Activated T-helper 17 cell treated with anti-CD3 and anti-CD28 coated beads, Interleukin-2, amount 50 U/mL, for 72 hours (primary cell): Measurements from ENCODE around the gene ZNF292. TPM values are rescaled to one million over a fixed set of nuclear protein-coding genes. Genes with fewer than 3 reads are reported as not detected.
"Not testable (repeated sequence)": the region's sequence is repeated elsewhere in the genome, so short reads cannot be mapped to it uniquely, and the experiment has no call there.

ENCODE experiments used
- ATAC-seq: fragments of 150-1000 bp; cut with Tn5 transposase; replicated peaks from 2 replicates; pipeline ENCODE4 v1.10.0; 2021; ENCODE audit warnings: mild to moderate bottlenecking, moderate library complexity
- H3K27ac Mint-ChIP-seq: one replicate; pipeline ENCODE4 v1.8.0; 2022; ENCODE audit warnings: mixed read lengths
- H3K27me3 Mint-ChIP-seq: one replicate; pipeline ENCODE4 v1.8.0; 2022; ENCODE audit warnings: mixed read lengths
- H3K36me3 Mint-ChIP-seq: one replicate; pipeline ENCODE4 v1.8.0; 2022; ENCODE audit warnings: low read depth, mild to moderate bottlenecking, mixed read lengths
- H3K4me1 Mint-ChIP-seq: one replicate; pipeline ENCODE4 v1.8.0; 2022; ENCODE audit warnings: mixed read lengths
- H3K4me3 Mint-ChIP-seq: one replicate; pipeline ENCODE4 v1.8.0; 2022; ENCODE audit warnings: mild to moderate bottlenecking, mixed read lengths
- H3K9me3 Mint-ChIP-seq: one replicate; pipeline ENCODE4 v1.8.0; 2022; ENCODE audit warnings: mixed read lengths
- total RNA-seq, 2 donors: library from RNA; stranded (reverse); gene quantifications; one replicate each; pipeline ENCODE4 v1.2.3, GENCODE V29; 2022

The ZNF292 gene
- total RNA-seq, 2 donors from 2014 or later: 77.2 to 209 TPM

DNA sequence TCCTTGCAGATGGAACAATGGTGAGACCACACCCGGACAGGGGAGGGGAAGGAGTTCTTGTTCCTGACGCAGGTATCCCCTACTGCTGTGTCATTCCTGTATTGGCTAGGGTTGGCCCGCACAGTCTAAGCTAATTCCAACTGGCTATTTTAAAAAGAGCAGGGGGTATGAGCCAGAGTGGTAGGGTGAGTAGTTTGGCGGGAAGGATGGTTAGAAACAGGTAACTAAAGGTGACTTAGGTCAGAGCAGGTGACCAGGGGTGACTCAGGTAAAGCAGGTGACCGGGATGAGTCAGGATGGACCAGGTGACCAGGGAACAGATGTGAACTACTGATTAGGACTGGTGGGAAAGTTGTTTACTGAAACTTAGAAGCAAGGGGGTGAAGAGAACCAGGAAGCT lies 58.0 kb downstream of the ZNF292 start:
- peak overlapping the region; percentile 65 for H3K27ac Mint-ChIP-seq
- no peaks in the 10 kb centered on the region for H3K27me3 Mint-ChIP-seq
- H3K9me3 Mint-ChIP-seq: no peaks in the 10 kb centered on the region
- H3K4me1 Mint-ChIP-seq: peaks cover 36% of the 10 kb centered on the region
- peak overlapping the region; percentile 1 for H3K4me3 Mint-ChIP-seq
- ATAC-seq: no peak
- H3K36me3 Mint-ChIP-seq: peaks cover 95% of the 10 kb centered on the region

DNA sequence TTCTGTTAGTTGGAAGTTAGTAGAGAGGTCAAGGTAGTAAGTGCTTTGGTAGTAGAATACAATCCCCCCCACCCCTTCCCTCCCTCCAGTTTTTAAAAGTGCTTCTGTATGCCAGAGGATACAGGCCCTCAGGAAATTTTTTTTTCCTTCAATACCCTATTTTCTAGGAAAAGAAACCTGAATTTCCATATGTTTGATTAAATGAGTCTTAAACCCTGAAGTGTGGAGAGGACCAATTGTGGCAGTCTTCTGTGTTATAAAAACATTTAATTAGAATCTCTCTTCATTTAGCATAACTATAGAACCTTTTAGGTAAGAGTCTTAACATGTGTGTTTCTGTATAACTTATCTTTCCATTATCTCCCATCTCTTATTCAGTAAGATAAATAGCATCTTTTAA lies 59.5 kb downstream of the ZNF292 start:
- Mint-ChIP-seq H3K36me3 (peaks cover 95% of the 10 kb centered on the region), H3K27me3 (no peaks in the 10 kb centered on the region), H3K4me1 (peaks cover 28% of the 10 kb centered on the region), H3K9me3 (no peaks in the 10 kb centered on the region), H3K4me3 (no peak overlapping the region), H3K27ac (no peak overlapping the region)
- no peak for ATAC-seq

DNA sequence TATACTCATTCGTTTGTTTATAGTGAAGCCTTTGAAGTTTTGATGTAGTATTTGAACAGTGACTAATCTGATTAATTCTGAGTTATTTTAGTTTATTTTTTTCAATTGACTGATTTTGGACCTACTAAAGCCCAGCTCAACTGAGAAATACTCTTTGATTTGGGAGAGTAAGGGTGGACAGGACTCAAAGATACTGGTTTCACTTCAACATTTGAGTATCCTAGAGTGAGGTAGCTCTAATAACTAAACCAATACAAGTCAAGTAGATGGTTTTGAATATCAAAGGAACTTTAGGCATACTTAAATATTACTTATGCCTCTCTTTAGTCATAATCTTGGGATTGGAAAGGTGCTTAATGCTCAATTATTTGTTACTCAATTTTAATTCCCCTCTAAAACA lies 65.6 kb downstream of the ZNF292 start:
- no peak for ATAC-seq
- H3K27me3 Mint-ChIP-seq: no peaks in the 10 kb centered on the region
- H3K27ac Mint-ChIP-seq: no peak overlapping the region
- H3K4me3 Mint-ChIP-seq: no peak overlapping the region
- no peaks in the 10 kb centered on the region for H3K9me3 Mint-ChIP-seq
- H3K4me1 Mint-ChIP-seq: peaks cover 17% of the 10 kb centered on the region
- H3K36me3 Mint-ChIP-seq: peaks cover 100% of the 10 kb centered on the region

DNA sequence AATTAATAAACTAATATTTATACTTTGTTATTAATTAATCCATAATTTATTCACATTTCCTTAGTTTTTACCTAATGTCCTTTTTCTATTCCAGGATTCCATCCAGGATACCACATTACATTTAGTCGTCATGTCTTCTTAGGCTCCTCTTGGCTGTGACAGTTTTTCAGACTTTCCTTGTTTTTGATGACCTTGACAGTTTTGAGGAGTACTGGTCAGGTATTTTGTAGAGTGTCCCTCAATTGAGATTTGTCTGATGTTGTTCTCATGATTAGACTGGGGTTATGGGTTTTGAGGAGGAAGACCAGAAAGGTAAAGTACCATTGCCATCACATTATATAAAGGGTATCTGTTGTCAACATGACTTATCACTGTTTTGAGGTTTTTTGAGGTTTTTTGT lies 67.3 kb downstream of the ZNF292 start:
- Mint-ChIP-seq H3K9me3 (no peaks in the 10 kb centered on the region), H3K36me3 (peaks cover 94% of the 10 kb centered on the region), H3K27ac (no peak overlapping the region), H3K4me1 (peaks cover 17% of the 10 kb centered on the region), H3K27me3 (no peaks in the 10 kb centered on the region), H3K4me3 (no peak overlapping the region)
- ATAC-seq: no peak

DNA sequence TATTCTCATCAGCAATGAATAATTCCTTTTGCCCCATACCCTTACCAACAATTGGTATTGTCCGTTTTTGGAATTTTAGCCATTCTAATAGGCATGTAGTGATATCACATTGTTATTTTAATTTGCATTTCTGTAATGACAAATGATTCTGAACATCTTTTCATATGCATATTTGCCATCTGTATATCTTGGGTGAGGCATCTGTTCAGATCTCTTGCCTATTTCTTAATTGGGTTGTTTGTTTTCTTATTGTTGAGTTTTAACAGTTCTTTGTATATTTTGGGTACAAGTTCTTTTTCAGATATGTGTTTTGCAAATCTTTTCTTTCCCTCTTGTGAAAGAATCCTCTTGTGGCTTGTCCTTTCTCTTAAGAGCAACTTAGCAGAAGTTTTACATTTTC lies 69.6 kb downstream of the ZNF292 start:
- no peak overlapping the region for H3K27ac Mint-ChIP-seq
- H3K36me3 Mint-ChIP-seq: peaks cover 94% of the 10 kb centered on the region
- no peak for ATAC-seq

DNA sequence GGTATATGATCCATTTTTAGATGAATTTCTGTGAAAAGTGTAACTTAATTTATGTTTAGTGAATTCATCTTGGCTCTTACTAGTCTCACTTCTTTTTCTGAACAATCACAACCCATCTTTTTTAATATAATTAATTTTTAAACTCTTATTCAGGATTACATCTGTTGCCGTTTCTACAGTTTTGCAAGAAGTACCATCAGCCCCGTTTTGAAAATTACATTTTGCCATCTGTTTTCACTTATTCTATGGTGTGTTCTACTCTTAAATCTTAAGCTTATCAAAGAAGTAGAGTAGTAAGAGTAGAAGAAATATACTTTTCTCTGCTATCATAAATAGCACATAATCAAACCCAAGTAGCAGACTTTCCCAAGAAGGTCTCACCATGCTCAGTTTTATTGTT lies 70.1 kb downstream of the ZNF292 start:
- H3K27me3 Mint-ChIP-seq: no peaks in the 10 kb centered on the region
- peaks cover 94% of the 10 kb centered on the region for H3K36me3 Mint-ChIP-seq
- H3K9me3 Mint-ChIP-seq: no peaks in the 10 kb centered on the region
- ATAC-seq: no peak
- no peak overlapping the region for H3K27ac Mint-ChIP-seq
- no peak overlapping the region for H3K4me3 Mint-ChIP-seq
- peaks cover 22% of the 10 kb centered on the region for H3K4me1 Mint-ChIP-seq

More for the DNA sequence above, 69.6 kb downstream of the ZNF292 start:
- H3K4me3 Mint-ChIP-seq: no peak overlapping the region
- H3K9me3 Mint-ChIP-seq: no peaks in the 10 kb centered on the region
- no peaks in the 10 kb centered on the region for H3K27me3 Mint-ChIP-seq
- H3K4me1 Mint-ChIP-seq: peaks cover 21% of the 10 kb centered on the region

DNA sequence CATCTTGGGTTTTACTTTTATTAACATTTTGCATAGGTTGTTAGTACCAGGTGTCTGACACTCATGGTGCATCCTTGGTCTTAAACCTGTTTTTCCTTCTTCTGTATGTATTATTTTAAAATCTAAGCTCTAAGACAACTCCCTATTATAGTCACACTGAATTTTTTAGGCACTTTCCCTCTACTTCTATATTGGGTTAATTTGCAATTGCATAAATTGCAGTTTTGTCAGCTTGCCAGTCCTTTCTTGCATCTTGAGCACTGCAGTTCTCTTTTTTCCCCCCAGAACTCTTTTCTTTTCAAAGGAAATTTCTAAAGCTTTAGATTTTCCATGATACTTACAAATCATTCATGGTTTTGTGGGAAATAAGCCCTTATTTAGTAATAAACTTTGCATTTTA lies 70.6 kb downstream of the ZNF292 start:
- ATAC-seq: no peak
- Mint-ChIP-seq H3K4me3 (no peak overlapping the region), H3K27me3 (no peaks in the 10 kb centered on the region), H3K4me1 (peaks cover 22% of the 10 kb centered on the region), H3K9me3 (no peaks in the 10 kb centered on the region), H3K27ac (no peak overlapping the region), H3K36me3 (peaks cover 94% of the 10 kb centered on the region)

DNA sequence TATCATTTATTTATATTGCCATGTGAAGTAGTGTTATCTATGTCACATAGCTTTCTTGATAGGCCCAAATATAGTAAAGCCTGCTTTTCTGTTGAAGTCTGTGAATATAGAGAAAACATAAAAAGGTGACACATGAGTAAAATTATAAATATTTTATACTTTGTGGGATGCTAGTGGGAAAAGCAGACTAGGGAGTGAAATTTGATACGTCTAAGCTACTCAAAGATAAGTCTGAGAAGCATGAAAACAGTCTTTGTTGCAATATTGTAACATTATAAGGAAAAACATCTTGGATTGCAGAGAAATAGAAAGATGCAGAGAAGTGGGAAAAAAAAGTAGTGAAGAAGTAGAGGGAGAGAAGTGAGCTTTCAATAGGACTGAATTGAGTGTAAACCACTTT lies 75.4 kb downstream of the ZNF292 start:
- Mint-ChIP-seq H3K27me3 (no peaks in the 10 kb centered on the region), H3K27ac (no peak overlapping the region), H3K36me3 (peaks cover 91% of the 10 kb centered on the region), H3K4me1 (peaks cover 6% of the 10 kb centered on the region), H3K9me3 (no peaks in the 10 kb centered on the region), H3K4me3 (no peak overlapping the region)
- ATAC-seq: no peak

DNA sequence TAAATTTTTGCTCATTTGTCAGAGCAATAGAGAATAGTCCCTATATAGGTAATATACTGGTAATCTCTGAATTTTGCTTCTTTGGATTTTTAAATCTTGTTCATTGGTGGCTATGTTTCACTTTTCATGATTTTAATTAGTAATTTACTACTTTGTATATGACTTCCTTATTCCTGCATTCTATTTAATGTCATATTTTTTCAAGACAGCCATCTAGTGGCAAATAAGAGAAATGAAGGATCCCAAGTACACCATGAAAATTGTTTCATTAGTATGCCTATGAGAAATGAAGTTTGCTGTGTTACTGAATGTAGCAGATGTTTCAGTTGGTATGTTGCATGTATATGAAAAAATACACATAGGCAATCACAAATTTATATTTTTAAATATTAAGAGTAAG lies 82.4 kb downstream of the ZNF292 start:
- no peak overlapping the region for H3K4me3 Mint-ChIP-seq
- peak; percentile 52 for ATAC-seq
- H3K4me1 Mint-ChIP-seq: peaks cover 4% of the 10 kb centered on the region
- no peak overlapping the region for H3K27ac Mint-ChIP-seq
- H3K9me3 Mint-ChIP-seq: no peaks in the 10 kb centered on the region
- peaks cover 92% of the 10 kb centered on the region for H3K36me3 Mint-ChIP-seq
- no peaks in the 10 kb centered on the region for H3K27me3 Mint-ChIP-seq

DNA sequence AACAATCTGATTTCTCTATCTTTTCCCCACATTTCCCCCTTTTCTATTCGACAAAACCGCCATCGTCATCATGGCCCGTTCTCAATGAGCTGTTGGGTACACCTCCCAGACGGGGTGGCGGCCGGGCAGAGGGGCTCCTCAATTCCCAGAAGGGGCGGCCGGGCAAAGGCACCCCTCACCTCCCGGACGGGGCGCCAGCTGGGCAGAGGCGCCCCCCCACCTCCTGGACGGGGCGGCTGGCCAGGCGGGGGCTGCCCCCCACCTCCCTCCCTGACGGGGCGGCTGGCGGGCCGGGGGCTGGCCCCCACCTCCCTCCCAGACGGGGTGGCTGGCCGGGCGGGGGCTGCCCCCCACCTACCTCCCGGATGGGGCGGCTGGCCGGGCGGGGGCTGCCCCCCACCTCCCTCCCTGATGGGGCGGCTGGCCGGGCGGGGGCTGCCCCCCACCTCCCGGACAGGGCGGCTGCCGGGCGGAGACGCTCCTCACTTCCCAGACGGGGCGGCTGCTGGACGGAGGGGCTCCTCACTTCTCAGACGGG lies 83.8 kb downstream of the ZNF292 start:
- not testable (repeated sequence) for H3K27me3 Mint-ChIP-seq, H3K27ac Mint-ChIP-seq, H3K4me1 Mint-ChIP-seq, H3K4me3 Mint-ChIP-seq, ATAC-seq, H3K9me3 Mint-ChIP-seq
- peaks cover 92% of the 10 kb centered on the region for H3K36me3 Mint-ChIP-seq

DNA sequence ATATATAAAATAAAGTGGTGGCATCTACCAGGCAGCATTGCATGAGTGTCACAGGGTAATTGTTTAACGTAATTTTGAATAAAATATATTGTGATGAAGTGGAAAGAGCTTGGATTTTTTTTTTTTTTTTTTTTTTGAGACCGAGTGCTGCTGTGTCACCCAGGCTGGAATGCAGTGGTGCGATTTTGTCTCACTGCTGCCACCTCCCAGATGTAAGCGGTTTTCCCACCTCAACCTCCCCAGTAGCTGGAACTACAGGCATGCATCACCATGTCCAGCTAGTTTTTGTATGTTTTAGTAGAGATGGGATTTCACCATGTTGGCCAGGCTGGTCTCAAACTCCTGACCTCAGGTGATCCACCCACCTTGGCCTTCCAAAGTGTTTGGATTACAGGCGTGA lies 85.9 kb downstream of the ZNF292 start:
- Mint-ChIP-seq H3K4me3 (no peak overlapping the region), H3K4me1 (no peaks in the 10 kb centered on the region), H3K36me3 (peaks cover 93% of the 10 kb centered on the region), H3K27ac (no peak overlapping the region), H3K27me3 (no peaks in the 10 kb centered on the region), H3K9me3 (no peaks in the 10 kb centered on the region)
- no peak for ATAC-seq

DNA sequence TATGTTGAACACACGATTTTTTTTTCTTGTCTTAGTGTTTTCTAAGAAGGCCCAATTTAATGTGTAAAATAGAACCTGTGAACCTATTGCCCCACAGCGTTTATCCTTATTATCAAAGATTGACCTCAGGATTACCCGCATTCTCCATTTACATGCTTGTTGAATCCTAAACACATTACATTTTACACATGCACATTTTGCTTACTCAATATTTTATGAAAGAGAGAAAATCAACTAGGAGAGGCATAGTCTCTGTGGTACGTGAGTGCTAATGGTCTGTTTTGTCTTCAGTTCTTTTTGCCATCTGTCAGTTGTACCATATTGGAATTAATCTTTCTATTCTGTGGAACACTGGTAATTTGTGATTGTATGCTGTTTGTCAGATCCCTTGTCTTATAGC lies 86.9 kb downstream of the ZNF292 start:
- Mint-ChIP-seq H3K4me3 (no peak overlapping the region), H3K27ac (no peak overlapping the region), H3K36me3 (peaks cover 93% of the 10 kb centered on the region), H3K9me3 (no peaks in the 10 kb centered on the region), H3K27me3 (no peaks in the 10 kb centered on the region), H3K4me1 (no peaks in the 10 kb centered on the region)
- ATAC-seq: no peak

DNA sequence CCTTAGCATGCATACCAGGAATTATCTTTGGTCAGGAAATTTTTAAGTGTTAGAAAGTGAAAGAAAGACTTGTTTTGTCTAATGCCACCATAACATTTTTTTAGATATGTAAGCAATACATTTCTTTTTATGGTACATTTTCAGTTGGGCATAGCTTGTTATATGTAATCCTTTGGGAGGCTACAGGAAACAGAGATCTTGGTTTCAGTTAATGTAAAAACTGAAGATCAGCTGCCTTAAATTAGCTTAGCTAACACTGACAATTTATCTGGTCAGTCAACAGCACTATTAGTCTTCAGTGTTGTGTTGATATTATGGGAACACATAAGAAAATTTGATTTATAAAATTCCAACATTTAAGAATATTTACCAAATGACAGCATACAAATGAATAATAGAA lies 88.4 kb downstream of the ZNF292 start:
- Mint-ChIP-seq H3K4me1 (no peaks in the 10 kb centered on the region), H3K27ac (no peak overlapping the region), H3K27me3 (no peaks in the 10 kb centered on the region), H3K4me3 (no peak overlapping the region), H3K9me3 (no peaks in the 10 kb centered on the region), H3K36me3 (peaks cover 93% of the 10 kb centered on the region)
- no peak for ATAC-seq

DNA sequence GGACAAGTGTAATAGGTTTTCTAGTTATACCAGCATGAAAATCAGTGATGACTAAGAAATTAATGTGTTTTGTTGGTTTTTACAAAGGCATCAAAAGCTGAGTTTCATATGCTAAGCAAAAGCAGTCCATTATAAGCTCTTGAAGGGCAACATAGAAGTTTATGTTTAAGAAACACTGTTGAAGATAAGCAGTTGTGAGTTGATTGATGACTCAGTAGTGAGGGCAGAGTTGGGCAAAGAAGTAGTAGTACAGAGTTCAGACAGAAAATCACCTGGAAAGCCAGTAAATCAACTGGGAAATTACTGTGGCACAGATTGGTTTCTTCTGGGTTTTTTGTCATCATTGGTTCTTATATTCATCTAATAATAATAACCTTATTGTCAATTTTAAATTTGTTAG lies 89.0 kb downstream of the ZNF292 start:
- H3K9me3 Mint-ChIP-seq: no peaks in the 10 kb centered on the region
- no peaks in the 10 kb centered on the region for H3K4me1 Mint-ChIP-seq
- no peak for ATAC-seq
- H3K36me3 Mint-ChIP-seq: peaks cover 99% of the 10 kb centered on the region
- no peaks in the 10 kb centered on the region for H3K27me3 Mint-ChIP-seq
- H3K27ac Mint-ChIP-seq: no peak overlapping the region
- no peak overlapping the region for H3K4me3 Mint-ChIP-seq

DNA sequence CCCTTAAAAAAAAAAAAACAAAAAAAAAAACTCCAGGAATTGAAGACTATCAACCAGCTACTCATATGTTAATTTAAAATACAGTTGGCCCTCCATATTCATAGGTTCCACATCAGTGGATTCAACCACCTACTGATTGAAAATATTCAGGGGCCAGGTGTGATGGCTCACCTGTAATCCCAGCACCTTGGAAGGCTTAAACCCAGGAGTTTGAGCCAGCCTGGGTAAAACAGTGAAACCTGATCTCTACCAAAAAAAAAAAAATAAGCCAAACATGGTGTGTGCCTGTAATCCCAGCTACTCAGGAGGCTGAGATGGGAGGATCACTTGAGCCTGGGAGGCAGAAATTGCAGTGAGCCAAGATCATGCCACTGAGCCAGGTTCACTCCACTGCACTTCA lies 94.7 kb downstream of the ZNF292 start:
- no peak overlapping the region for H3K27ac Mint-ChIP-seq

DNA sequence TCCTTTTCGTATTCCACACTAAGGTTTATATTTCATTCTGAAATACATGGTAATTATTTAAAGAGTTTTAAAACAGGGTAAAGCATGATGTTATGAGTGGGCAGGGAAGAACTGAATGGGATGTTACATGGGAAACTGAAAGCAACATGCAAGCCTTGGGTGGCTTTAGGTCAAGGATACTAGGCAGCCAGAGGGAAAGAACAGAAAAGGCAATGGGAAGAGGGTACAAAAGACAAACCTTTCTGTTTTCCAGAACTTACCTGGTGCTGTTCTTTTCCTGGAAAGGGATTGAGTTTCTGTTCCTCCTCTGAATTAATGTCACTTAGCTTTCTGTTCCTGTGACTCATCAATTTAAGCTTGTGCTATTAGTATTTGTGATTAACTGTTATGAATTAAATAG lies 95.9 kb downstream of the ZNF292 start:
- ATAC-seq: peak; percentile 59
- H3K9me3 Mint-ChIP-seq: no peaks in the 10 kb centered on the region
- peak overlapping the region; percentile 70 for H3K27ac Mint-ChIP-seq
- H3K36me3 Mint-ChIP-seq: peaks cover 100% of the 10 kb centered on the region
- H3K27me3 Mint-ChIP-seq: no peaks in the 10 kb centered on the region
- H3K4me3 Mint-ChIP-seq: peak overlapping the region; percentile 31
- peaks cover 12% of the 10 kb centered on the region for H3K4me1 Mint-ChIP-seq

More for the DNA sequence above, 94.7 kb downstream of the ZNF292 start:
- Mint-ChIP-seq H3K9me3 (no peaks in the 10 kb centered on the region), H3K36me3 (peaks cover 100% of the 10 kb centered on the region), H3K4me1 (peaks cover 9% of the 10 kb centered on the region), H3K27me3 (no peaks in the 10 kb centered on the region), H3K4me3 (no peak overlapping the region)
- no peak for ATAC-seq
